Ishikawa (cell line): ENCODE measurements around the gene LAMC1.

ENCODE experiments used
- EP300 ChIP-seq: IDR thresholded peaks from 2 replicates; pipeline ENCODE4 v1.6.1; 2012; ENCODE audit warnings: borderline replicate concordance
- MAX ChIP-seq: IDR thresholded peaks from 2 replicates; pipeline ENCODE4 v1.6.1; 2012

- TF ChIP-seq MAX (no peak), EP300 (no peak)
These were observed 106.9 kb downstream of the LAMC1 start for GRCh38 chr1:183129921-183130690.
